Ascending aorta (tissue), 2 donors: ENCODE results near the gene SLC4A5. TPM values are rescaled to one million over a fixed set of nuclear protein-coding genes. Genes with fewer than 3 reads are reported as not detected.

Experiments
- DNase-seq, 2 donors: peaks; one replicate each; pipeline ENCODE4 v3.0.0-alpha.2; 2019; ENCODE audit warnings: low spot score in 2 of 2
- H3K27ac ChIP-seq, 2 donors: fragments of 200-600 bp; sonication (generic); one replicate each; pipeline ENCODE4 v1.5.1; 2016 to 2017; ENCODE audit warnings: mild to moderate bottlenecking in 1 of 2
- H3K27me3 ChIP-seq: fragments of 200-600 bp; sonication (generic); one replicate; pipeline ENCODE4 v1.5.1; 2017
- H3K36me3 ChIP-seq, 2 donors: fragments of 200-600 bp; sonication (generic); one replicate each; pipeline ENCODE4 v1.5.1; 2016
- H3K4me1 ChIP-seq, 2 donors: fragments of 200-600 bp; sonication (generic); one replicate each; pipeline ENCODE4 v1.5.1; 2016 to 2017; ENCODE audit warnings: mild to moderate bottlenecking in 1 of 2
- H3K4me3 ChIP-seq, 2 donors: fragments of 200-600 bp; sonication (generic); one replicate each; pipeline ENCODE4 v1.5.1; 2016 to 2017; ENCODE audit warnings: mild to moderate bottlenecking in 1 of 2
- H3K9me3 ChIP-seq, 2 donors: fragments of 200-600 bp; sonication (generic); one replicate each; pipeline ENCODE4 v1.5.1; 2016
- CTCF ChIP-seq, 3 experiments: fragments of 200-600 bp in 2 of 3; fragments of 450-650 bp in 1 of 3; sonication (generic) in 2 of 3; IDR thresholded peaks; one replicate each; pipeline ENCODE4 v1.5.1; 2016 to 2019; ENCODE audit warnings: antibody characterized with exemption in 3 of 3, mild to moderate bottlenecking in 1 of 3, moderate library complexity in 1 of 3
- intact Hi-C: fragments of 100-400 bp; cut with DNase I; formaldehyde crosslinking; loops from one replicate; pipeline ENCODE4 v1.15.1; 2023
- total RNA-seq: library from RNA; depleted of rRNA; stranded (reverse); fragments of >200 nt; gene quantifications from one replicate; pipeline ENCODE4 v1.1.0, GENCODE V29; 2016

SLC4A5 gene
- total RNA-seq, 1 donor from 2014 or later, result 0.11 TPM

GRCh38 chr2:74253971-74254310, 89.3 kb downstream of the SLC4A5 start:
- Histone ChIP-seq H3K27me3 (no peaks in the 10 kb centered on the region), H3K4me1 (peaks cover 0 to 2% of the 10 kb centered on the region in 2 donors), H3K36me3 (no peaks in the 10 kb centered on the region), H3K4me3 (no peak overlapping the region), H3K9me3 (no peaks in the 10 kb centered on the region), H3K27ac (peak overlapping the region in 1 of 2 donors; percentile 24)
- intact Hi-C loops, result no loop called here
- no peak for DNase-seq
- TF ChIP-seq CTCF (IDR thresholded peaks at IDR 0.05), result no peak

- Histone ChIP-seq H3K27me3 (no peaks in the 10 kb centered on the region), H3K36me3 (no peaks in the 10 kb centered on the region), H3K4me3 (no peak overlapping the region), H3K9me3 (no peaks in the 10 kb centered on the region), H3K27ac (peak overlapping the region in 1 of 2 donors; percentile 1), H3K4me1 (peaks cover 0 to 2% of the 10 kb centered on the region in 2 donors)
- intact Hi-C loops, result no loop called here
- DNase-seq, result no peak
- TF ChIP-seq CTCF (IDR thresholded peaks at IDR 0.05), result no peak
Measured at GRCh38 chr2:74253306-74253970, 89.8 kb downstream of the SLC4A5 start.

DNA sequence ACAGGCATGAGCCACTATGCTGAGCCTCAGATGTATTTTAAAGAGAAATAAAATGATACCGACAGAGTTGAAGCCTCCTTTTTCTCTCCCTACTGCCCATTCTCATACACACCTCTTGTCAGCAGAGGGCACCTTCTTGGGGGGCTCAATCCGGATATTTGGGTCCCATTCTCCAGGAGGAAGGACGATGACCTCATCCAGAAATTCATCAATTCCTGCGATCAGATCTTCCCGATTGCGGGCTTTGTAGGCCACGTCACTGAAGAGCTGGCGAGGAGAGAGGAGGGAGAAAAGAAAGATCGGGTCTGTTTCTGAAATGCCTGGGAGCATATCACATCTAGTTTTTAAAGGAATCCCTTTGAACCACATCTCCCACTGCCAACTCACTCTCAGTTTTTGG, 90.4 kb downstream of the SLC4A5 start:
- Histone ChIP-seq H3K27ac (peak overlapping the region in 1 of 2 donors; percentile 1), H3K27me3 (no peaks in the 10 kb centered on the region), H3K4me1 (peaks cover 0 to 2% of the 10 kb centered on the region in 2 donors), H3K36me3 (no peaks in the 10 kb centered on the region), H3K4me3 (no peak overlapping the region), H3K9me3 (no peaks in the 10 kb centered on the region)
- no peak for DNase-seq
- TF ChIP-seq CTCF (IDR thresholded peaks at IDR 0.05), result no peak
- intact Hi-C loops, result no loop called here

DNA sequence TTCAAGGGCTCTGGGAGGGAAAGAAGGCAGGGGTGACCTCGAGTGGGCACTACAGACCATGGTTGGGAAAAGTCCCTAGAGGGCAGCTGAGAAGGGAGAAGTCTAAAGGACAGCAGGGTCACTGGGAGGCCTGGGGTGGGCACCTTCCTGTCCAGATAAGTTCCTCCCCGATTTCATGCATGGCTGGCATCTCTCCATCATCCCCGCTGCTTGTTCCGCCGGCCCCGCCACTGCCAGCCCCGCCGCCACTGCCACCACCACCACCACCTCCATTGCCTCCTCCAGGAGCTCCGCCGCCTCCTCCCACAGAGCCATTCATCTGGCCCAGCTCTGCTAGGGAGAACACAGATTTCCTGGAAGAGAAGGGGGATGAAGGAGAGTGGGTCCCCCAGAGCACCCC, 91.2 kb downstream of the SLC4A5 start:
- Histone ChIP-seq H3K4me3 (no peak overlapping the region), H3K27me3 (no peaks in the 10 kb centered on the region), H3K9me3 (no peaks in the 10 kb centered on the region), H3K4me1 (peaks cover 0 to 2% of the 10 kb centered on the region in 2 donors), H3K36me3 (no peaks in the 10 kb centered on the region), H3K27ac (no peak overlapping the region)
- DNase-seq, result no peak
- intact Hi-C loops, result no loop called here
- no peak for TF ChIP-seq CTCF (IDR thresholded peaks at IDR 0.05)

DNA sequence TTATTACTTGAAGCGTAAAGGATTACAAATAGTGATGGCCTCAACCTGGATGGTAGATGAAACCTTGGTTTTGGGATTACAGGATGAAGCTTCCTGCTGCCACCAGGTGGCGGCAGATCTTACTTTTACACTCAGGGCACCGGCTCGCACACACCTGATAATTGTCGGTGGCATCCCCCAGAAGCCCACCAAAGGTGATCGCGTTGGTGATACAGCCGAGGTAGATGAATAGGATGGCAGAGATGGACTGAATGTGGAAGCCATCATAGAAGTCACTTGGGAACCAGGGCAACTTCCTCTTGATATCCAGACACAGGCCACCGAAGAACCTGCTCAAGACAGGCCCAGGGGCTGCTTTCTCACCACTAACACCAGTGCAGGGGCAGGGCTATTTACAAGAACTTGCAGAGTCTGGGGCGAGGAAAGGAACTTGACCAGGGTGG, 93.0 kb downstream of the SLC4A5 start:
- no peak overlapping the region for H3K4me3 ChIP-seq
- H3K27me3 ChIP-seq, result no peaks in the 10 kb centered on the region
- no peaks in the 10 kb centered on the region for H3K36me3 ChIP-seq
- H3K9me3 ChIP-seq, result no peaks in the 10 kb centered on the region
- intact Hi-C loops, result no loop called here
- TF ChIP-seq CTCF (IDR thresholded peaks at IDR 0.05), result peak in 2 of 3 experiments; percentile 65 to 74
- DNase-seq, result no peak
- no peak overlapping the region for H3K27ac ChIP-seq
- H3K4me1 ChIP-seq, result peaks cover 0 to 2% of the 10 kb centered on the region in 2 donors
